ENCODE measurements around the gene TNNT3.

TNNT3 gene

GRCh38 chr11:1876361-1877063 is 43.0 kb upstream of the TNNT3 start:
- peak; percentile 75 for DNase-seq (ENCODE audit: extremely low spot score)
- ChIA-PET POLR2A (interaction anchor here (0.8 kb wide), 1 partner anchor 224 kb away, joined by 3 read pairs; no protein-coding TSS in a partner anchor), CTCF (interaction anchor here (0.7 to 1.9 kb wide), 6 partner anchors 13 to 280 kb away, joined by 3 to 7 read pairs (median 6); no protein-coding TSS in a partner anchor)
- TF ChIP-seq TARDBP (IDR thresholded peaks at IDR 0.05) (no peak), SP1 (IDR thresholded peaks at IDR 0.05) (no peak), ARNT (IDR thresholded peaks at IDR 0.05) (no peak), CTBP1 (IDR thresholded peaks at IDR 0.05; ENCODE audit: borderline replicate concordance) (no peak), FOXA1 (IDR thresholded peaks at IDR 0.05) (no peak), NFRKB (IDR thresholded peaks at IDR 0.05) (no peak), BHLHE40 (IDR thresholded peaks at IDR 0.05; ENCODE audit: borderline replicate concordance) (no peak), PKNOX1 (IDR thresholded peaks at IDR 0.05) (no peak), FOXM1 (IDR thresholded peaks at IDR 0.05; ENCODE audit: borderline replicate concordance) (no peak)

- POLR2A ChIA-PET = interaction anchor here (0.8 kb wide), 1 partner anchor 225 kb away, joined by 3 read pairs; no protein-coding TSS in a partner anchor
- DNase-seq (ENCODE audit: extremely low spot score) = no peak
These were observed 42.0 kb upstream of the TNNT3 start for GRCh38 chr11:1877211-1878136.

GRCh38 chr11:1878137-1879031 is 41.1 kb upstream of the TNNT3 start:
- TF ChIP-seq BHLHE40 (IDR thresholded peaks at IDR 0.05; ENCODE audit: borderline replicate concordance) (no peak), FOXA1 (IDR thresholded peaks at IDR 0.05) (no peak), SUZ12 (IDR thresholded peaks at IDR 0.05) (no peak), ARNT (IDR thresholded peaks at IDR 0.05) (no peak), FOXK2 (IDR thresholded peaks at IDR 0.05) (no peak), NFRKB (IDR thresholded peaks at IDR 0.05) (no peak), SP1 (IDR thresholded peaks at IDR 0.05) (no peak), ELF4 (IDR thresholded peaks at IDR 0.05) (no peak), LEF1 (IDR thresholded peaks at IDR 0.05; ENCODE audit: borderline replicate concordance) (no peak), CTBP1 (IDR thresholded peaks at IDR 0.05; ENCODE audit: borderline replicate concordance) (no peak), TARDBP (IDR thresholded peaks at IDR 0.05) (no peak), ZNF384 (IDR thresholded peaks at IDR 0.05) (no peak), L3MBTL2 (conservative IDR thresholded peaks at IDR 0.05) (no peak), PKNOX1 (IDR thresholded peaks at IDR 0.05) (no peak), HDGF (IDR thresholded peaks at IDR 0.05; ENCODE audit: borderline replicate concordance) (no peak), FOXM1 (IDR thresholded peaks at IDR 0.05; ENCODE audit: borderline replicate concordance) (no peak)
- POLR2A ChIA-PET = no interaction called here
- no peak for DNase-seq (ENCODE audit: extremely low spot score)
- CTCF ChIA-PET = interaction anchor here (0.7 kb wide), 1 partner anchor 225 kb away, joined by 6 read pairs; no protein-coding TSS in a partner anchor

More at GRCh38 chr11:1877211-1878136, 42.0 kb upstream of the TNNT3 start:
- TF ChIP-seq LEF1 (IDR thresholded peaks at IDR 0.05; ENCODE audit: borderline replicate concordance) = no peak
- no peak for TF ChIP-seq FOXA1 (IDR thresholded peaks at IDR 0.05)
- TF ChIP-seq ELF4 (IDR thresholded peaks at IDR 0.05) = no peak
- TF ChIP-seq PKNOX1 (IDR thresholded peaks at IDR 0.05) = no peak
- TF ChIP-seq SUZ12 (IDR thresholded peaks at IDR 0.05) = no peak
- TF ChIP-seq L3MBTL2 (conservative IDR thresholded peaks at IDR 0.05) = no peak
- no peak for TF ChIP-seq BHLHE40 (IDR thresholded peaks at IDR 0.05; ENCODE audit: borderline replicate concordance)
- no peak for TF ChIP-seq ARNT (IDR thresholded peaks at IDR 0.05)
- TF ChIP-seq FOXK2 (IDR thresholded peaks at IDR 0.05) = no peak
- CTCF ChIA-PET = interaction anchor here (0.7 to 1.9 kb wide), 5 partner anchors 14 to 279 kb away, joined by 3 to 7 read pairs (median 6); no protein-coding TSS in a partner anchor

- ChIA-PET CTCF (no interaction called here), POLR2A (no interaction called here)
- TF ChIP-seq L3MBTL2 (conservative IDR thresholded peaks at IDR 0.05) (no peak), FOXK2 (IDR thresholded peaks at IDR 0.05) (no peak), ELF4 (IDR thresholded peaks at IDR 0.05) (no peak), FOXA1 (IDR thresholded peaks at IDR 0.05) (no peak)
- DNase-seq (ENCODE audit: extremely low spot score) = no peak
These were observed 40.1 kb upstream of the TNNT3 start for GRCh38 chr11:1879342-1879940.

Measured in HEK293T (cell line).